HUES64 (cell line): Measurements from ENCODE around the gene TMEM218.

ENCODE experiments used
- H3K27ac ChIP-seq: 2 replicates; pipeline ENCODE4 v1.7.0; 2013; ENCODE audit warnings: low read depth, low read length, inconsistent platforms
- H3K27me3 ChIP-seq: 2 replicates; pipeline ENCODE4 v1.6.1; 2013; ENCODE audit warnings: mild to moderate bottlenecking, low read length; ENCODE audit not compliant: insufficient read depth
- H3K36me3 ChIP-seq: 2 replicates; pipeline ENCODE4 v1.6.1; 2013; ENCODE audit warnings: mild to moderate bottlenecking, low read length; ENCODE audit not compliant: insufficient read depth
- H3K4me1 ChIP-seq: 2 replicates; pipeline ENCODE4 v1.6.1; 2013; ENCODE audit warnings: mild to moderate bottlenecking, low read length, moderate library complexity; ENCODE audit not compliant: insufficient read depth
- H3K4me3 ChIP-seq: 2 replicates; pipeline ENCODE4 v1.5.1; 2013; ENCODE audit warnings: mild to moderate bottlenecking, low read length, moderate library complexity
- H3K9ac ChIP-seq: 2 replicates; pipeline ENCODE4 v1.6.1; 2013; ENCODE audit warnings: mild to moderate bottlenecking, low read depth, low read length
- H3K9me3 ChIP-seq: 2 replicates; pipeline ENCODE4 v1.6.1; 2013; ENCODE audit warnings: low read depth, low read length; ENCODE audit not compliant: insufficient read depth
- whole genome bisulfite sequencing: fragments of 150-250, 120-280 bp; methylation state at CpG from one replicate; pipeline ENCODE4 v1.1.7; 2013; ENCODE audit warnings: missing lambda C conversion rate; 5-methylcytosine and 5-hydroxymethylcytosine counted together

Gene TMEM218

DNA sequence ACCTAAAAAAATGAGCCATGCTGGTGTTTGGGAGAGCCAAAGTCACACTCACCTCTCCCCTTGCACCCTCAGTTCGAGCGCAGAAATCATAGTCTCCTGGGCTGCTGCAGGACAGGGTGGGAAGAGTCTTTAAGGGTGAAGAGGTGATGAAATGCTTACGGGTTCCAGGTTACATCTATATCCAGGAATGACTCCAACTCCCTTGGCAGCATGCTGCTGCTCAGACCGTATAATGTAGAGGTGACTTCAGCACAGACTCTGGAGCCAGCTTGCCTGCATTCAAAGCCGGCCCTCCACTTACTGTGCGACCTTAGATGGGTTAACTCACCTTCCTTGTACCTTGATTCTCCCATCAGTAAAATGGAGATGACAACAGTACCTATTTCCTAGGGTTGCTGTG, 35.9 kb upstream of the TMEM218 start:
- Histone ChIP-seq H3K27ac (no peak overlapping the region), H3K9me3 (no peaks in the 10 kb centered on the region), H3K4me1 (peaks cover 10% of the 10 kb centered on the region; the same call in 1 of the 2 replicates), H3K4me3 (no peak overlapping the region), H3K36me3 (no peaks in the 10 kb centered on the region), H3K27me3 (peaks cover 50% of the 10 kb centered on the region), H3K9ac (no peak overlapping the region)
- WGBS: 86% methylated on average over 5 of the region's 6 CpGs

DNA sequence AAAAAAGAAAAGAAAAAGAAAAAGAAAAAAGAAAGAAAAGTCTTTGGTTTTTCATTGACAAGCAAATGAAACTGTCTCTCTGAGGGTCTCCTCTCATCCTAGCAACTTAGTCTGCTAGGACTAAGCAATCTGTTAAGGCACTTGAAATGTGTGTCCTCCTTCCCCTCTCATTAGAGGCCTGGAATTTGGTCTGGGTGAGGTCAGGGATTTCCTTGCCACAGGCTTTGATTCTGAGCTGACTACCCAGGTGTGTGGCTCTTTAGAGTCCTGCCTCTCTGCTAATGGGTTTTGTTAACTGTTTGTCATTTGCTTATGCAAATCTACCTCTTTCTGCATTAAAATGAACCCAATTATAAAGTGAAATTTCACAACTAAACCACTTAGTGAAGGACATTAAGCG, 34.8 kb upstream of the TMEM218 start:
- 33% methylated on average over 1 of the region's 1 CpG for WGBS
- no peak overlapping the region for H3K9ac ChIP-seq
- no peaks in the 10 kb centered on the region for H3K9me3 ChIP-seq
- peaks cover 18% of the 10 kb centered on the region for H3K4me1 ChIP-seq
- peak overlapping the region; percentile 50; the same call in 1 of the 2 replicates for H3K27ac ChIP-seq
- no peaks in the 10 kb centered on the region for H3K36me3 ChIP-seq
- peaks cover 58% of the 10 kb centered on the region for H3K27me3 ChIP-seq
- H3K4me3 ChIP-seq: no peak overlapping the region

DNA sequence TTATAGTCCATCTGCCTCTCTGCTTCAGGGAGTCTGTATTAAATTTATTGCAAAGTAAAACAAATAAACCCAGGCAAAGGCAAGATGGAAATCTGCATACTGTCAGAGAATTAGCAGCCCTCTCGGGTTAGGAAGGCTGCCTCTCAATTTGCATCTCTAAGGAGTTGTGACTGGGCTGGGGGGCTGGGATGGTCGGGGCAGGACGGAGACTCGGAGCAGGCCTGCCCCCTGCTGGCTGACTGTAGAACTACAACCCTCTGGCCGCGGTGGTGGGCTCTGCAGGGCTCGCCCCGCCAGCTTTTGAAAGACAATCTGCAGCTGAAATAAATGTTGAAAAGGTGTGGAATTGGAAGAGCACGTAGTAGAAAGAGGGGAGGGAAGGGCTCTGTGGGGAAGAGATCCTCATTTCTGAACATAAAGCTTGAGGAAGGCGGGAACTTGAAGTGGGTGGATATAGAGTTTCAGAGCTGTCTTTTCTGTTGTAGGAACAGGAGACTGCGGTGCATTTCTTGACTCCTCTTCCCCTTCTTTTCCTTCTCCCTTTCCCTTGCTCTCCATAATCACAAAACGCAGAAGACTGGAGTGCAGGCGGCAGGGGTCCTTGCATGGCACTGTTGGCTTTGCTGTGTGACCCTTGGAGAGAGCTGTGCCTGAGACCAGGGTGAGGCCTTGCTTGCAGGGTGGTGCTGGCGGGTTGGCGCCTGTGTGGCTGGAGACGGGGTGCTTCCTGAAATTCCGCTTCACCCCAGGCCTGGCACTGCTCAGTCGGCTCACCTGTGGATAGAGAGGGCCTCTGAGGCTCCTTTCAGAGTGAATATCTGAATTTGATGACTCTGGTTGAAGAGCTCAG, 30.5 kb upstream of the TMEM218 start:
- 31% methylated on average over 18 of the region's 18 CpGs for WGBS
- H3K27ac ChIP-seq: no peak overlapping the region
- H3K4me3 ChIP-seq: peak overlapping the region; percentile 22
- H3K4me1 ChIP-seq: peaks cover 37% of the 10 kb centered on the region
- no peaks in the 10 kb centered on the region for H3K36me3 ChIP-seq
- H3K9ac ChIP-seq: no peak overlapping the region
- H3K9me3 ChIP-seq: no peaks in the 10 kb centered on the region
- peaks cover 66% of the 10 kb centered on the region for H3K27me3 ChIP-seq

DNA sequence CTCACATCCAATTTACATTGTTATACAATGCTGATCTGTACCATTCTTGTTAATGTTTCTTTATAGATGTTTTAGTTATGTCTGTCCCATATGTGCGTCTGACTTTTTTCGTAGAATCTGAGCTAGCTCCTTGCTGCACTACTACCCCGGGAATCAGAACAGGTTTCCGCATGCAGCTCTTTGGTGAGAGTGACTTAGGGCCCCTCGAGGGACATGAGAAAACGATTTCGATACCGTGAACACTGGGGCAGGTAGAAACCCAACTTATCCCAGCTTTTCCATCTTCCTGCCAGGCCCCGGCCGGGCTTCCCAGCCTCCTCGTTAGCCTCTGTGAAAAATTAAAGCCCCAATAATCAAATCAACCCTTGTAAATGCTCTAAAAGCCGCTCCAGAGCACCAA, 29.8 kb upstream of the TMEM218 start:
- Histone ChIP-seq H3K27ac (no peak overlapping the region), H3K4me3 (peak overlapping the region; percentile 22), H3K36me3 (no peaks in the 10 kb centered on the region), H3K9ac (no peak overlapping the region), H3K4me1 (peaks cover 30% of the 10 kb centered on the region), H3K27me3 (peaks cover 61% of the 10 kb centered on the region), H3K9me3 (no peaks in the 10 kb centered on the region)
- 13% methylated on average over 12 of the region's 12 CpGs for WGBS

DNA sequence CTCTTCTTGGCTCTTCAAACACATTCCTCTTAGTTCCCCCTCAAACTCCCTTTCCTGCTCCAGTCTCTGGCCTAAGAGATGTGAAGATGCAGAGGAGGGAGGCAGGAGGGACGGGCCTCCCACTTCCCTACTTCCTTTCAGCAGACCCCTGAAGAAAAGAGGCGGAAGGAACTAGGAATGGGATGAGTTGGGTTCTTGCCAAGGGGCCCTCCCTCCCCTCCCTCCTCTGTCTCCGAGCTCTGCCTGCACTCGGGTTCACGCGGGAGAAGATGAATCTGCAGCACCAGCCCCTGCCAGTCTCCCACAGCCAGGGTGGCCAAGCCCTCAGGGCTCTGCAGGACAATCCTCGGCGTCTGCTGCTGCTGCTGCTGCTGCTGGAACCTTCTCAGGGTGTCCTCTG, 28.8 kb upstream of the TMEM218 start:
- peaks cover 29% of the 10 kb centered on the region for H3K4me1 ChIP-seq
- peaks cover 61% of the 10 kb centered on the region for H3K27me3 ChIP-seq
- H3K9ac ChIP-seq: no peak overlapping the region
- H3K27ac ChIP-seq: no peak overlapping the region
- H3K36me3 ChIP-seq: no peaks in the 10 kb centered on the region
- H3K9me3 ChIP-seq: no peaks in the 10 kb centered on the region
- no peak overlapping the region for H3K4me3 ChIP-seq
- 38% methylated on average over 6 of the region's 8 CpGs for WGBS

DNA sequence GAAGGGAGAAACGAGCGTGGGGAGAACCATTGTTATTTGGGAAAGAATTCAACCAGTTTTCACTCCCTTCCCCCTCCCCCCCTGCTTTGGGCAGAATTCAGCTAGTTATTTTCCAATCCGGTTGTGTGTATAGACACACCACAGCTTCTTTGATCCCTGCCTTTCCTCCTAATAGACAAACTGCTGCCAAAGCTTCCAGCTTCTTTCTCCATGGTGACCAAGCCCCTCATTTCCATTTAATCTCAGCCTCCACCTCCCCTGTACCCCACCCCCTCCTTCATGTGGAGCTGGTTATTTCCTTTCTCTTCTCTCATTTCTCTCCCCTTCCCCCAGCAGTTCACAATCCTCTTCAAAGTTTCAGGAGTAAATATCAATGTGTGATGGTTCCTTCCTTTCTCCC, 28.4 kb upstream of the TMEM218 start:
- WGBS: 60% methylated on average over 1 of the region's 3 CpGs
- no peaks in the 10 kb centered on the region for H3K9me3 ChIP-seq
- no peak overlapping the region for H3K9ac ChIP-seq
- H3K27me3 ChIP-seq: peaks cover 61% of the 10 kb centered on the region
- H3K4me1 ChIP-seq: peaks cover 29% of the 10 kb centered on the region
- H3K36me3 ChIP-seq: no peaks in the 10 kb centered on the region
- no peak overlapping the region for H3K27ac ChIP-seq
- H3K4me3 ChIP-seq: no peak overlapping the region

DNA sequence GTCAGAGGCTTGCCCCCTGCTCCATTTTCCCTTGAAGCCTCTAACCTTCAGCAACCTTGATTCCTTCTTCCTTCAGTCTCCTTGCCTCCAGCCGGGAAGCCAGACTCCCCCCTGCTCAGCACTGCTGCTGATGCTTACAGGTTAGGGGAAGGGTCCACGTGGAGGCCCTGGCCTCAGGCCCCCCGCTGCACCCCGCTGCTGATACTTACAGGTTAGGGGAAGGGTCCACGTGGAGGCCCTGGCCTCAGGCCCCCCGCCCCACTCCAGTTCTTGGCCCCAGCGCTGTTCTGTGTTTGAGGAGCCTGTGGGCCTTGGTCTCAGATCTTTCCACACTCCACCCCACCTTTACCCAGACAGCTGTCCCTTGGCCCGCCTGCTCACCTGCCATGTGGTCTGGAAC, 27.5 kb upstream of the TMEM218 start:
- Histone ChIP-seq H3K36me3 (no peaks in the 10 kb centered on the region), H3K27ac (no peak overlapping the region), H3K27me3 (peaks cover 53% of the 10 kb centered on the region), H3K4me1 (peaks cover 29% of the 10 kb centered on the region), H3K4me3 (no peak overlapping the region), H3K9ac (no peak overlapping the region), H3K9me3 (no peaks in the 10 kb centered on the region)
- 89% methylated on average over 8 of the region's 8 CpGs for WGBS

DNA sequence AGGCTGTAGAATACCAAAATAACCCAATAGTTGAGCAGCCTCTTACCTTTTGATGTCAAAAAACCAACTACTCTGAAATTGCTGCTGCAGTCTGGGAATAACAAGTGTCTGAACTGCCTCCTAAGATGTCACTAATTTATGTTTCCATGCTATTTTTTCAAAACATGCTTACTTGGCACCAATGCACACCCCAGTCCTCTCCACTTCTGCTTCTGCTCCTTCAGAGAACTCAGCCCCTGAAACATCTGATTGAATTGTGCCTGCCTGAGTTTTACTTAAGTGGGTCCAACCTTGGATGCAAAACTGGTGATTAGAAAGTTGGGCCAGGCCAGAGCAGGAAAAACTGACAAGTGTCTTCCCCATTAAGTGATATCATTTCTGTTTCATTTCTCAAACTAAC, 24.6 kb upstream of the TMEM218 start:
- no peak overlapping the region for H3K9ac ChIP-seq
- no peaks in the 10 kb centered on the region for H3K36me3 ChIP-seq
- H3K27ac ChIP-seq: no peak overlapping the region
- peaks cover 19% of the 10 kb centered on the region for H3K4me1 ChIP-seq
- no peak overlapping the region for H3K4me3 ChIP-seq
- H3K9me3 ChIP-seq: no peaks in the 10 kb centered on the region
- peaks cover 32% of the 10 kb centered on the region for H3K27me3 ChIP-seq

DNA sequence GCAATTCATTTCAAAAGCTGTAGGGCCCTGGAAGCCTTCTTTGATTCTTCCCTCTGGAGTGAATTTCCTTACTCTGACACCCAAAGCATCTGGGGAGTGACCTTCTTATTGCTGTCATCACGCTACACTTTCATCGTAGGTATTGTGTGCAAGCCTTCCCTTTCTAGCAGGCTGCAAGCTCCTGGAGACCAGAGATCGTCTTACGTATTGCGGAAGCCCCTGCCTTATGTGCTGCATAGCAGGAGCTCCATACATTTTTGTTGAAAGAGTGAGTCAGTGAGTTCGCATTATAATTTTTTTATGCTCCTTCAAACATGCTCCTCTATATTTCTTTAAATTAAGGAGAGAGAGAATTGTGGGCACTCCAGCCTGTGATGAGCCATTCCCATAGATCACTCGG, 21.2 kb upstream of the TMEM218 start:
- H3K9ac ChIP-seq: no peak overlapping the region
- H3K4me1 ChIP-seq: no peaks in the 10 kb centered on the region
- no peak overlapping the region for H3K27ac ChIP-seq
- 89% methylated on average over 6 of the region's 7 CpGs for WGBS
- no peaks in the 10 kb centered on the region for H3K36me3 ChIP-seq
- H3K27me3 ChIP-seq: peaks cover 4% of the 10 kb centered on the region
- H3K4me3 ChIP-seq: no peak overlapping the region
- H3K9me3 ChIP-seq: no peaks in the 10 kb centered on the region

DNA sequence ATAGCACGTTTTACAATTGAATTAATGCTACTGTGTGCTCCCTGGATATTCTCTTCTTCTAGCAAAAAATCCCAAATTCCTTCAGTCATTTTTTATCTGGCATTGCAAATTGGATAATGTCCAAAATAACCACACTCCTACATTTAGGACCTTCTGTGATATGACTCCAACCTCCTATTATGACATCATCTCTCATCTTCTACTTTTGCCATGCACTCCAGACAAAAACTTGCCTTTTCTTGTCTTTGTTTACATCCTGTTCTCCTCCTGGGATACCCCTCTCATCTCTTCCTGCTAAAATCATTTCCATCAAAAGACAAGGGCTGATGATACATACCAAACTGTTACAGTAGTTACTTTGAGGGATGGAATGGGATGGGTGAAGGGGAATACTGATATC, 20.6 kb upstream of the TMEM218 start:
- no peak overlapping the region for H3K27ac ChIP-seq
- H3K4me3 ChIP-seq: no peak overlapping the region
- H3K27me3 ChIP-seq: peaks cover 4% of the 10 kb centered on the region
- H3K36me3 ChIP-seq: no peaks in the 10 kb centered on the region
- H3K9me3 ChIP-seq: no peaks in the 10 kb centered on the region
- WGBS: 85% methylated on average over 1 of the region's 1 CpG
- no peaks in the 10 kb centered on the region for H3K4me1 ChIP-seq
- H3K9ac ChIP-seq: no peak overlapping the region

DNA sequence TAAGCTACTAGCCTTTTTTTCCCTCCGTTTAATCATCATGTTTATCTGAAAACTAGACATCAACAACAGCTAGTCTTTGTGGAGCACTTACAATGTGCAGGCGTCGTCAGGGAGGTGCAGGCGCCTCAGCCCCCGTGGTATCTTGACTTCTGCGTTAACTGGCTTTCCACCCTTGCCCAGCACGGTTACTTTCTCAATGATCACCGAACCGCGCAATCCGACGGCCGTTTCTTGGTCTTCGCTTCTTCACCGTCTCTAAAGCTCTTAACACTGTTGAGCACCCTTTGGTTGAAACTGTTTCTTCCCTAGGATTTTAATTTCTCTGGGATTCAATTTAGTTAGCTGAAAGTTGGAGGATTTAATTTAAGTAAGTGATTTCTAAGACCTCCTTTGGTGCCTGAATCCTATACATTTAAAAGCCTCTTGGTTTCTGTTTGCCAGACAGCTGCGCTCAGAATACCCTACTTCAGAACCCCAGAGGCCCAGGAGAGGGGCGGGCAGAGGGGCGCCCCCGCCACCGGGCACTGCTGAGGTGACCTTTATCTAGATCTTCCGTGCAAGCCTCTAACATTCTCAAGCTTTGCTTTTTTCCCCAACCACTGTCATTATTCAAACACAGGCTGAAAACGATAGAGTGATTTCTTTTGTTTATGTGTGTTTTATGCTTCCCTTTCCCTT, 18.0 kb upstream of the TMEM218 start:
- Histone ChIP-seq H3K36me3 (no peaks in the 10 kb centered on the region), H3K27ac (no peak overlapping the region), H3K4me1 (no peaks in the 10 kb centered on the region), H3K4me3 (no peak overlapping the region), H3K9me3 (no peaks in the 10 kb centered on the region), H3K27me3 (peaks cover 15% of the 10 kb centered on the region), H3K9ac (no peak overlapping the region)
- 94% methylated on average over 21 of the region's 22 CpGs for WGBS
